Glomerular visceral epithelial cell (primary cell): Measurements from ENCODE around the gene UACA.

Experiments used
- DNase-seq: peaks from one replicate; pipeline ENCODE4 v3.0.0-alpha.2; 2016; ENCODE audit errors: extremely low spot score

Gene UACA

GRCh38 chr15:70707686-70708300, 55.6 kb downstream of the UACA start:
- no peak for DNase-seq

GRCh38 chr15:70704731-70705130, 58.6 kb downstream of the UACA start:
- no peak for DNase-seq

GRCh38 chr15:70704166-70704565, 59.2 kb downstream of the UACA start:
- no peak for DNase-seq

- DNase-seq = no peak
These were observed 60.1 kb downstream of the UACA start for GRCh38 chr15:70703096-70703878.

- DNase-seq = no peak
These were observed 60.8 kb downstream of the UACA start for GRCh38 chr15:70702584-70702983.

- DNase-seq = peak; percentile 26
These were observed 61.3 kb downstream of the UACA start for GRCh38 chr15:70701891-70702568.

- no peak for DNase-seq
These were observed 62.2 kb downstream of the UACA start for GRCh38 chr15:70701171-70701570.

- no peak for DNase-seq
These were observed 63.5 kb downstream of the UACA start for GRCh38 chr15:70699890-70700289.

GRCh38 chr15:70698836-70699390, 64.4 kb downstream of the UACA start:
- DNase-seq = no peak

GRCh38 chr15:70698426-70698825, 64.9 kb downstream of the UACA start:
- no peak for DNase-seq

- DNase-seq = no peak
These were observed 72.7 kb downstream of the UACA start for GRCh38 chr15:70690491-70691276.

- DNase-seq = no peak
These were observed 73.3 kb downstream of the UACA start for GRCh38 chr15:70690021-70690420.

GRCh38 chr15:70687482-70687881, 75.9 kb downstream of the UACA start:
- DNase-seq = no peak

- DNase-seq = no peak
These were observed 82.5 kb downstream of the UACA start for GRCh38 chr15:70680817-70681216.

- no peak for DNase-seq
These were observed 83.5 kb downstream of the UACA start for GRCh38 chr15:70679919-70680231.

GRCh38 chr15:70672081-70672480, 91.3 kb downstream of the UACA start:
- no peak for DNase-seq

- DNase-seq = no peak
These were observed 92.7 kb downstream of the UACA start for GRCh38 chr15:70670680-70671079.

- no peak for DNase-seq
These were observed 93.2 kb downstream of the UACA start for GRCh38 chr15:70669966-70670658.

- no peak for DNase-seq
These were observed 94.3 kb downstream of the UACA start for GRCh38 chr15:70669006-70669602.

GRCh38 chr15:70665599-70665998, 97.8 kb downstream of the UACA start:
- DNase-seq = no peak

GRCh38 chr15:70664494-70664893, 98.9 kb downstream of the UACA start:
- DNase-seq = no peak
